OCI-LY7 (cell line): ENCODE data around the gene CDA. TPM values are rescaled to one million over a fixed set of nuclear protein-coding genes. Genes with fewer than 3 reads are reported as not detected.

Experiments used
- BruUV-seq: library from RNA; stranded (reverse); fragments of 400-500 nt; replicated peaks from 2 replicates; lab custom pipeline; 2021; lab: Mats Ljungman, UMichigan
- CTCF ChIA-PET: fragments of 300-600 bp; sonication (Branson Sonifier 250); formaldehyde crosslinking; loops from one replicate; lab custom pipeline; 2022; ENCODE audit warnings: antibody characterized with exemption; ENCODE audit not compliant: unreplicated experiment; lab: Charles Lee
- POLR2A ChIA-PET: fragments of 300-600 bp; sonication (Branson Sonifier 250); formaldehyde crosslinking; loops from one replicate; lab custom pipeline; 2022; ENCODE audit warnings: antibody characterized with exemption; lab: Charles Lee
- DNase-seq: peaks from one replicate; pipeline ENCODE4 v3.0.0-alpha.2; 2015; ENCODE audit warnings: low spot score
- H2AFZ ChIP-seq: fragments of 200-600 bp; sonication (generic), shearing (Covaris generic); 2 replicates; pipeline ENCODE4 v1.6.1; 2014; ENCODE audit warnings: mild to moderate bottlenecking, antibody characterized with exemption, low read length, moderate library complexity
- H3K27ac ChIP-seq: fragments of 200-600 bp; sonication (generic); 2 replicates; pipeline ENCODE4 v1.5.1; 2014; ENCODE audit warnings: mixed run types, low read depth, mild to moderate bottlenecking, moderate library complexity, low read length, inconsistent platforms; ENCODE audit not compliant: poor library complexity, severe bottlenecking
- H3K36me3 ChIP-seq: fragments of 200-600 bp; sonication (generic); 2 replicates; pipeline ENCODE4 v1.6.1; 2014; ENCODE audit warnings: mild to moderate bottlenecking, antibody characterized with exemption, low read length, moderate library complexity, mixed read lengths; ENCODE audit not compliant: insufficient read depth
- H3K4me1 ChIP-seq: fragments of 200-600 bp; sonication (generic); 2 replicates; pipeline ENCODE4 v1.5.1; 2014; ENCODE audit warnings: mild to moderate bottlenecking, low read length; ENCODE audit not compliant: insufficient read depth, poor library complexity, severe bottlenecking
- H3K4me2 ChIP-seq: fragments of 200-600 bp; sonication (generic); 2 replicates; pipeline ENCODE4 v1.6.1; 2014; ENCODE audit warnings: mild to moderate bottlenecking, low read length
- H3K4me3 ChIP-seq: fragments of 200-600 bp; sonication (generic); 2 replicates; pipeline ENCODE4 v1.5.1; 2014; ENCODE audit warnings: mild to moderate bottlenecking, low read depth, low read length; ENCODE audit not compliant: poor library complexity, severe bottlenecking
- H3K79me2 ChIP-seq: fragments of 200-600 bp; sonication (generic); 2 replicates; pipeline ENCODE4 v1.6.1; 2016; ENCODE audit warnings: low read depth, mild to moderate bottlenecking, low read length, moderate library complexity, mixed read lengths; ENCODE audit not compliant: insufficient read depth
- H3K9me2 ChIP-seq: fragments of 200-600 bp; sonication (generic); 2 replicates; pipeline ENCODE4 v1.6.1; 2016; ENCODE audit warnings: mild to moderate bottlenecking, low read length, mixed read lengths; ENCODE audit not compliant: insufficient read depth
- H3K9me3 ChIP-seq: fragments of 200-600 bp; sonication (generic); 2 replicates; pipeline ENCODE4 v1.6.1; 2014; ENCODE audit warnings: mild to moderate bottlenecking, mixed run types, low read length, mixed read lengths
- H4K20me1 ChIP-seq: fragments of 200-600 bp; sonication (generic); 2 replicates; pipeline ENCODE4 v1.6.1; 2014; ENCODE audit warnings: mild to moderate bottlenecking, antibody characterized with exemption, low read length, moderate library complexity, mixed read lengths; ENCODE audit not compliant: insufficient read depth
- CTCF ChIP-seq: fragments of 200-600 bp; sonication (generic); conservative IDR thresholded peaks from 2 replicates; pipeline ENCODE4 v1.5.1; 2014; ENCODE audit warnings: mild to moderate bottlenecking, antibody characterized with exemption, low read length, moderate library complexity, mixed read lengths
- EZH2phosphoT487 ChIP-seq: fragments of 200-600 bp; sonication (generic); IDR thresholded peaks from 2 replicates; pipeline ENCODE4 v1.6.1; 2018; ENCODE audit warnings: low read depth, borderline replicate concordance, mild to moderate bottlenecking, mixed run types, antibody characterized with exemption, low read length, moderate library complexity, mixed read lengths
- intact Hi-C: fragments of 100-400 bp; cut with micrococcal nuclease; formaldehyde crosslinking; loops from one replicate; pipeline ENCODE4 v1.10.0; 2022; ENCODE audit not compliant: unreplicated experiment
- total RNA-seq, 2 experiments: library from RNA; depleted of rRNA in 1 of 2; stranded (reverse); fragments of >200 nt in 1 of 2; shearing (Covaris generic) in 1 of 2; gene quantifications; 2 replicates each; pipeline ENCODE4 v1.2.3, GENCODE V29; 2014 to 2022

The CDA gene
- total RNA-seq, 2 experiments from 2014 or later: not detected

GRCh38 chr1:20573987-20574386 is 14.9 kb upstream of the CDA start:
- Histone ChIP-seq H4K20me1 (no peaks in the 10 kb centered on the region), H3K9me2 (no peaks in the 10 kb centered on the region), H2AFZ (no peak overlapping the region), H3K79me2 (no peaks in the 10 kb centered on the region), H3K4me2 (no peak overlapping the region), H3K9me3 (peaks cover 6% of the 10 kb centered on the region; the same call in 1 of the 2 replicates), H3K36me3 (no peaks in the 10 kb centered on the region), H3K27ac (no peak overlapping the region), H3K4me3 (no peak overlapping the region), H3K4me1 (no peaks in the 10 kb centered on the region)
- intact Hi-C loops: loop anchor here (2.0 kb wide), 1 partner anchor 59 kb away; the partner anchor contains the start of gene PINK1
- no peak for DNase-seq
- ChIA-PET POLR2A (interaction anchor here (0.6 kb wide), 1 partner anchor 848 kb away, joined by 6 read pairs; no protein-coding TSS in a partner anchor), CTCF (interaction anchor here (0.5 kb wide), 1 partner anchor 22 kb away, joined by 3 read pairs; no protein-coding TSS in a partner anchor)
- TF ChIP-seq EZH2phosphoT487 (no peak), CTCF (no peak)
- no TSS peak for BruUV-seq

GRCh38 chr1:20574686-20575540 is 14.0 kb upstream of the CDA start:
- Histone ChIP-seq H3K79me2 (no peaks in the 10 kb centered on the region), H3K4me2 (no peak overlapping the region), H3K9me3 (no peaks in the 10 kb centered on the region), H3K4me3 (no peak overlapping the region), H3K4me1 (no peaks in the 10 kb centered on the region), H2AFZ (no peak overlapping the region), H4K20me1 (no peaks in the 10 kb centered on the region), H3K9me2 (no peaks in the 10 kb centered on the region), H3K36me3 (no peaks in the 10 kb centered on the region), H3K27ac (no peak overlapping the region)
- DNase-seq: peak; percentile 52
- BruUV-seq: no TSS peak
- ChIA-PET POLR2A (no interaction called here), CTCF (interaction anchor here (0.5 to 0.6 kb wide), 2 partner anchors 21 to 59 kb away, joined by 3 to 11 read pairs; no protein-coding TSS in a partner anchor)
- intact Hi-C loops: loop anchor here (1.0 to 2.0 kb wide), 2 partner anchors 58 to 65 kb away; partner anchors contain the start of gene PINK1
- TF ChIP-seq EZH2phosphoT487 (no peak), CTCF (peak; percentile 81)
